NCI-H187 treated with DMSO at 0.1 percent for 48 hours (cell line): ENCODE measurements around the gene CD28.

Experiments
- DNase-seq: peaks from one replicate; lab custom pipeline; 2025; lab: John Stamatoyannopoulos, UW

CD28 gene

DNA sequence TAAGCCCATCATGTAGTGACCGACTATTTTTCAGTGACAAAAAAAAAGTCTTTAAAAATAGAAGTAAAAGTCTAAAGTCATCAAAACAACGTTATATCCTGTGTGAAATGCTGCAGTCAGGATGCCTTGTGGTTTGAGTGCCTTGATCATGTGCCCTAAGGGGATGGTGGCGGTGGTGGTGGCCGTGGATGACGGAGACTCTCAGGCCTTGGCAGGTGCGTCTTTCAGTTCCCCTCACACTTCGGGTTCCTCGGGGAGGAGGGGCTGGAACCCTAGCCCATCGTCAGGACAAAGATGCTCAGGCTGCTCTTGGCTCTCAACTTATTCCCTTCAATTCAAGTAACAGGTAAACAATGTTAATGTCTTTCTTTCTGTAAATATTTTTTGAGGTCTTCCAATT is at the start of gene CD28:
TSS of gene CD28 (plus strand) at position 237 of the 400 bp plus-strand sequence. CDS start at position 295, 58 bp downstream.
- DNase-seq, result no peak

DNA sequence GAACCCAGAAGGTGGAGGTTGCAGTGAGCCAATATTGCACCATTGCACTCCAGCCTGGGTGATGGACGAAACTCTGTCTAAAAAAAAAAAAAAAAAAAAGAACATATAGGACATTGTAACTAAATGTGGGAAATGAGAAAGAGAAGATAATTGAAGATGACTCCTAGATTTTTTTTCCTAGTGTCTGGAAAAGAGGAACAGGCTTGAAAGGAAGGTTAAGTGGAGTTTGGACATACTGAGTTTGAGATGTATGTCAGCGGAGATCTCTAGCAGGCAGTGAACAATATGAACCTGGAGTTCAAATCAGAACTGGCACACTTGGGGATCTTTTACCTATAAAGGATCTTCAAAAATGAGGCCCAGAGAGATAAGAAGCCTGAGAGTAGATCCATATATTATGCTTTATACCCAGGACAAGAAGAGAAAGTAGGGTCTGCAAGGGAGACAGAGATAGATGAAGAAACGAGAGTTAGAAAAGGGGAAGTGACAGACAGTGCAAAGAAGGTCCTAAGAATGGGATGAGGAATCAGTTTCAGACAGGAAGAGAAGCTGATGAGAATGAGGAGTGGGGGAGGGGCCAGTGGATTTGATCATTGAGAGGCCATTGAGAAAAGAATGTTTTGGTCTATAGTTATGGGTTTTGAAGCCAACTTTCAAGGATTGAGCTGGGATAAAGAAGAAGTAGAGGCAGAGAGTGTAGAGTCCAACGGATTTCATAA is 46.9 kb upstream of the CD28 start:
- DNase-seq, result no peak

DNA sequence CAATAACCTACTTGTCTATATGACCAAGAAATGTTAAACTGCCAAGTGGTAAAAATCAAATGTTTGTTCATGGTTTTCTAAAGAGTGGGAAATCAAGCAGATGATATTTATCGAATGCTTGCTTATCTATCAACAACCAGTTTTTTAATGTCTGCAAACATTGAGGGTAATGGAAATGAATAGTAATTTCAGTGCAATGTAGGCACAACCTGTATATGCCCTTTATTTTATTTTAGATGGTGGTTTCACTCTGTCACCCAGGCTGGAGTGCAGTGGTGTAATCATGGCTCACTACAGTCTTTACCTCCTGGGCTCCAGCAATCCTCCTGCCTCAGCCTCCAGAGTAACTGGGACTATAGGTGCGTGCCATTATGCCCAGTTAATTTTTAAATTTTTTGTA is 46.0 kb upstream of the CD28 start:
- no peak for DNase-seq

DNA sequence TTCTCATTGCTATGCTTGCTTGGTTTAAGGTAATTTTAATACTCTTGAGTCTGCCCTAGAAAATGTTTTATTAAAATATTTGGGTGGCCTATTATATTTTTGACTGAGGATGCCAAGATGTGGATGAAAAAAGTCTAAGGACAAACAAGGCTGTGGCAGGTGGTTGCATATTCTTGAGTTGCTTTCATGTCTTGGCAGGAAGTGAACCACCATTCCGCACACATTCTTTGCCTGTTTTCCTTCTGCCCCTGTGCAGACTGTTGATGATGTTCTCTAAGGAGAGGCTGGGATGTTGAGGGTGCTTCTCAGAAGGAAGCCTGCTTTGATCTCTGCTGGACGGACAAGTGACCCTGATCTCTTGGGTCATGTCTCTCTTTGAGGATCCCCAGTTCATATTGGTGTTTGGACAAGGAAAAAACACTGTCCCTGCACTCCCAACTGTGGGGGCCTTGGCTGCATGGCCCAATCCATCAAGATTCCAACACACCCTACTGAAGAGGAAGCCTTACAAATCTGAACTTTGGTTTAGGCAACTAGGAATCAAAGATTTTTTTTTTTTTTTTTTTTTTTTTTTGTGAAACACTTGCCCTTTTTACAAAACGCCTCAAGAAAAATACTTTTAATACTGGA is 45.0 kb upstream of the CD28 start:
- no peak for DNase-seq

DNA sequence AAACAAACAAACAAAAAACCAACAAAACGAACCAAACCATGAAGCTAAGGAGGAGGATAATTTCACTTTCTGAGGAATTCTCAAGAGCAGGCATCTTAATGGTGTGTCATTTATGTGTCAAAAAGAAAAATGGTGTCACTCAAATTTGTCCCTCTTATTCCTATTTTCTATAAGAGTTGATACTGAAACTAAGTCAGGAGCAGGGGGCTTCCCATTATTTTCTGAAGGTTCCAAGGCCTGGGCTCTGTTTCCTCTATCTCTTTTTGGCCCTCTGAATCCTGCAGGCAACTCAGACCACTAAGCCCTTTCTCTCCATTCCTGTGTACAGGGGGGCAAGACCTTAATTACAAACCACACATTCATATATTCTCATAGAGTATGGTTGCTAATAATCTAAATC is 44.0 kb upstream of the CD28 start:
- no peak for DNase-seq

DNA sequence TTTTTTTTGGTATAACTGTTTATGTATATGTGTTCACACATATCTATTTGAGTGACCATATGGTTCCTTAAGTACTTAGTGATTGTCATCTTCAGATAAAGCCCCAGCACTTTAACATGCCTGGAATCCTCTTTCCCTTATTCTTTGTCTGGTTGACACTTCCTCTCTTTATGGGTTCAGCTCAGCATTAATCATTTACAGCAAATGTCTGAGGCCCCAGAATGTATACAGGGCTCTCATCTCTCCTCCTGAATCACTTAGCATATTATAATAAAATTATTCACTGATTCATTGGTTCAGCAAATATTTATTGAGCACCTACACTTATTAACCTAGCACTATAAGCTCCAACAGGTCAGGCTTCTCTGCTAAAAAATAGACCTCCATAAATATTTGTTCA is 43.5 kb upstream of the CD28 start:
- DNase-seq, result no peak

DNA sequence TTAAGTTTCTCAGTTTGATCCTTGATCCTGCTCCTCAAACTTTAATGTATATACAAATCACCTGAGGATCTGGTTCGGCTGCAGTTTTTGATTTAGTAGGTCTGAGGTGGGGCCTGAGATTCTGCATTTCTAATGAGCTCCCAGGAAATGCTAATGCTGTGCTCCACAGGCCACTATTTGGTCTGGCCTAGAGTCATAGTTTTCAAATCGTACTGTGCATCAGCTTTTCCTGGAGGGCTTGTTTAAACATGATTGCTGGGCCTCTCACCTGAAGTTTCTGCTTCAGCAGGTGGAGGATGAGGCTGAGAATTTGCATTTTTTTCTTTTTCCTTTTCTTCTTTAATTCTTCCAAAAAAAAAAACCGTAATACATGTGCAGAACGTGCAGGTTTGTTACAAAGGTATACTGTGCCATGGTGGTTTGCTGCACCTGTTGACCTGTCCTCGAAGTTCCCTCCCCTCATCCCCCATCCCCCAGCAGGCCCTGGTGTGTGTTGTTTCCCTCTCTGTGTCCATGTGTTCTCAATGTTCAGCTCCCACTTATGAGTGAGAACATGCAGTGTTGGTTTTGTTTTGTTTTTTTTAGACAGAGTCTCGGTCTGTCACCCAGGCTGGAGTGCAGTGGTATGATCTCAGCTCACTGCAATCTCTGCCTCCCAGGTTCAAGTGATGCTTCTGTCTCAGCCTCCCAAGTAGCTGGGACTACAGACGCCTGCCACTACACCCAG is 42.2 kb upstream of the CD28 start:
- DNase-seq, result no peak

DNA sequence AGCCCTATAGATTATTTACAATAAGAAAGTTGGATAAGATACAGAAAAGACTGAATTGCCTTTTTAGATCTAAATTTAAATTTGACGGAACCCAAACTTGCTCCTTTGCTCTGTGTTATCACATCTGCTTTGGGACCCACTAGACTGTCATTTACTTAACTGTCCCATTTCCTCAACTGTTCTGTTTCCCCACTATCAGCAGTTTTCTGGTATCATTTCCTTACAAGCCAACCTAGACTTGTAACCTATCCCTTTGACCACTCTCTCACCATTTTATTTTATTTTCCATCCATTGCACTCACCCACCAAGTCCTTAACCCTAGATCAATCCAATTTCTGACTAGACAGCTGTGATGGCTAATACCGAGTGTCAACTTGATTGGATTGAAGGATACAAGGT is 38.6 kb upstream of the CD28 start:
- no peak for DNase-seq

DNA sequence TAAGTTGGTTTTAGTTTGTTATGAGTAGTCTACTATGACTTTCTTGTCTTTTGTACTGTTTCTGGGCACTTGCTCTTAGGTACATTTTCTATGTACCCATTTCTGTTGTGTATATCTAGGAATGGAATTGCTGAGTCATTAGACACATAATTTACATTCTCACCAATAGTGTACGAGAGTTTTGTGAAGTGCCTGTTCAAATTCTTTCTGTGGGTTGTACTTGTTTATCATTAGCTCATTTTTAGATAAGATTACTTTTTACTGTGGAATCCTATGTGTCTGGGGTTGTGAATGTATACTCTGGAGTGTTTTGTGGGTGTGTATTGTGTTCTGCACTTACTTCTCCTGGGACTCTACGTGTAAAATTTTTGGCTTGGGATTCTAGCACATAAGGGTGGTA is 36.6 kb upstream of the CD28 start:
- DNase-seq, result no peak

DNA sequence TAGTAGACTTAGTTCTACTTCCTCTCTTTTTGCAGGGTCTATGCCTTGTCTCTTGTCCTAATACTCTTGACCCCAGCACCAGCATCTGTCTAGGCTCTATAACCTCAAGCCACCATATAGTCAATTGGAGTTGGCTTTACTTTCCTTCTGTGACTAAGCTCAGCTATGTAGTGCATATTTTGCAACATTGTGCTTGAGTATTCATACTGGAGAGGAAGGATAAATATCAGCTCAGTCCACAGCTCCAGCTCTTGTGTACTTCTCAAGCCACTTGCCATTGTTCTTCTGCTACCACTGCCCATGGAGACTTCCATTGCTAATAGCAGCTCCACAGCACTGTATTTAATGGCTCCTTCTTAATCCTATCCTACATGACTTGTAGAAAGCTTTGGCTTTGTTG is 35.5 kb upstream of the CD28 start:
- no peak for DNase-seq

DNA sequence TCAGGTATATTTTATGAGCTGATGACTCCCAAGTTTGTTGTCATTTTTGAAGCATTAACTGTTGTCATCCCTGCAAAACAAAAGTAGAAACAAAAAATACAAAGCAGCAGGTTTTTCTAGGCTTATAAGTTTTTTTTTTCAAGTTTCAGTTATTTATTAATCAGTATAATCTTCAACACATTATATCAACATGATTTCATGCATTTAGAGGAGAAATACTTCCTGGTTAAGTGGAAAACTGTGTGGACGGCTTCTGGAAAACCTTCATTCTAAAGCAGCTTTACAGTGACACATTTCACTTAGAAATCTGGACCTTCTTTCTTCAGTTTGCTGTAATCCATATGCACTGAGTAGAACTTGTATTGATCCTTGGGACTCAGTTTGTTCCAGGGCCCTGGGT is 34.6 kb upstream of the CD28 start:
- no peak for DNase-seq

DNA sequence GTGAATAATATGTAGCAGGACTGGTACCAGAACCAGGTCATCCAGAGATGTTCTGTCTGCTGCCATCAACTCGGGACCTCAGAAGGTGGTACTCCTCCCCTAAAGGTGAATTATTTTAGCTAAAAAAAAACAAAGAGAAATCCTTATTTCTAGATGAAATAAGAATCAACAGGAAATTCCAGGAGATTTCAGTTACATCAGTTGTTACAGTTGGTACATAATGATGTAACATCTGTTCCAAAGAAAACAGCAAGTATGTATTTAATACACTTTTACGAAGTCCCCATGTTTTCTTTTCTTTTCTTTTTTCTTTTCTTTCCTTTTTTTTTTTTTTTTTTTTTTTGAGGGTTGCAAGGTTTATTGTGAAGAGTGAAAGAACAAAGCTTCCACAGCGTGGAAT is 33.6 kb upstream of the CD28 start:
- no peak for DNase-seq

DNA sequence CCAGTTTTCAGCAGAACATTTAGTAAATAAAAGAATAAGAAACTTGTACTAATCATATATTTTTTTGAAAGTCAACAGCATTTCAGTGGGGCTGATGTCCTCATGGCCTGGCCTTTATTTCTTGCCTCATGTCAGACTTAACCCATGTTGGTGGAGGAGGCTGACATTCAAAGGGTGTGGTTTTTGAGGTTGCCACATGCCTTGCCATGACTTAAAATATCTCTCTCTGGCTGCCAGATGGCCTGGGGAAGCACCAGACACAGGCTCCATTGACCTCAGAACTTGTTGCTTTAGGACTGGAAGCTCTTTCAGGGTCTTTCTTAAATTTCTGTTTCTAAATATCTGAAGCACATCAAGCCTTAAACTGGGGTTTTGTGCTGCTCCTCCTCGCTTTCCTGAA is 32.5 kb upstream of the CD28 start:
- no peak for DNase-seq

DNA sequence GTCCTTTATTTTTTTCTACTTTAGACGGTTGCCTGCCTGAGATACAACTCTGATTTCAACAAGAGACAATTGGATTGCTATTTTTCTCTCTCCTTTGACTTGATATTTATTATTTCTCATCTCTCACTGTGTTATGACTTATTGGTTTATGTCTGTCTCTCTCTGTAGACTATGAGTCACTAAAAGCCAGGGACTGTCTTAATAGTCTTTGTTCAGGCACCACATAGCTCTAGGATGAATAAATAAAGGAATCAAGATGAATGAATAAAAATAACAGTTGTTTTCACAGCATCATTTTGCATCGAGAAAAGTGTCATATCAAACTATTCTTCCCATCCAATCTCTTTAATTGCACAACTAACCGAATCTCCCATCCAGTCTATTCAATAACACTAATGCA is 31.4 kb upstream of the CD28 start:
- no peak for DNase-seq

DNA sequence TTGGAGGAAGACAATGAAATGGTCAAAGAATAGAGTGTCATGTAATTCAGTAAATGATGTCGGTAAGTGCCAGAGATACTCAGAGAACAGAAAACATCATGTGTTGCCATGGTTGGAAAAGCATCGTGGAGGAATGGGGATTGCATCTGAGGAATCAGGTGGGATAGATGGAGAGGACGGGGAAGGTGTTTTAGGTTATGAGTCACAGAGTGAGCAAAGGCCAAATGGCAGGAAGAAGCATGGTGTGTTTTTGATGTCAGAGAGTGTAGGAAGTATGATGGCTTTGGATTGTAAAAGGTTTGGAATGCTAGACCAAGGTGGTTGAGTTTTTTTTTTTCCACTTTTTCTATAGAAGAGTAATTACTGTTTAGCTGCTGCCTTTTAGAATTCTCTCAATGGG is 27.5 kb upstream of the CD28 start:
- DNase-seq, result no peak

DNA sequence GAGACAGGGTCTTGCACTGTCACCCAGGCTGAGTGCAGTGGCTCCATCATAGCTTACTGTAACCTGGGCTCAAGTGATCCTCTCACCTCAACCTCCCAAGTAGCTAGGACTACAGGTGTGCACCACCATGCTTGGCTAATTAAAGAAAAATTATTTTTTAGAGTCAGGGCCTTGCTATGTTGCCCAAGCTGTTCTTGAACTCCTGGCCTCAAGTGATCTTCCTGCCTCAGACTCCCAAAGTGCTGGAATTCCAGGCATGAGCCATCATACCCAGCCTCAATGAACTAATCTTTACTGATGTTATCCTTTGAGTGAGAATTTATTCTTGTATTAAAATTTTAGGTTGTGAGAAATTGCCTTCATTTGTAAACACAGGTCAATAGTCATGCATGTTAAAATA is 27.0 kb upstream of the CD28 start:
- no peak for DNase-seq

DNA sequence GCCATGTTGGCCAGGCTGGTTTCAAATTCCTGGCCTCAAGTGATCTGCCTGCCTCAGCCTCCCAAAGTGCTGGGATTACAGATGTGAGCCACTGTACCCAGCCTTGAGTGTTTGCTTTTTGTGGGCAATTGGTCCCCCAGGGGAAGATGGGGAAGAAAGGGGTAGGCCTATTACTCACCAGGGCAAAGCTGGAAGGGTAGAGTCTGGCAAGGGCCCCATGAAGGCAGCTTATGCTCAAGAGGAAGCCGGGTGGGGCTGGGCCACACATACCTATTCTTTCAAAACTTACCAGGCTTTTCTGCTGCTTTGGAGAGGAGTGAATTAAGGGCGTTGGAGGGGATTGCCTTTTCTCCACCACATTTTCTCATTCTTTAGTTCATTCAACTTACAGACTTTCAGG is 24.5 kb upstream of the CD28 start:
- no peak for DNase-seq

DNA sequence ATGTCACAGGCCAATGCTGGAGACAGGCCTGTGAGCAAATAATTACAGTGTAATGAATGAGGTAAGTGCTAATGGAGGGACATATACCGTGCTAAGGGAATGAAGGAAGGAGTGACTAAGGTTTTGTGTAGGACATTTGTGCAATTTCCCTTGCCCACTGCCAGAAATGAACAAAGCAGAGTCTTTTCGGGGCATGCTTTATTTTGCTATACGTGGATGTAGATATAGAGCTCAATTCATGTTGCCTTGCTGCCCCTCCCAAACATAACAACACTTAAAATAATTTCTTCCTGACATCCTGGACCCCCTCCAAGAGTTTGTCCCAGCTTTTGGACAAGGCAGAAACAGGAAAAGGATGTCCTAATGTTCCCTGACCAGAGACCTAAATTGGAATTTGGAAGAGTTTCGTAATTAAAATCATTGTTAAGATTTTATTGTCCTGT is 23.7 kb upstream of the CD28 start:
- no peak for DNase-seq

DNA sequence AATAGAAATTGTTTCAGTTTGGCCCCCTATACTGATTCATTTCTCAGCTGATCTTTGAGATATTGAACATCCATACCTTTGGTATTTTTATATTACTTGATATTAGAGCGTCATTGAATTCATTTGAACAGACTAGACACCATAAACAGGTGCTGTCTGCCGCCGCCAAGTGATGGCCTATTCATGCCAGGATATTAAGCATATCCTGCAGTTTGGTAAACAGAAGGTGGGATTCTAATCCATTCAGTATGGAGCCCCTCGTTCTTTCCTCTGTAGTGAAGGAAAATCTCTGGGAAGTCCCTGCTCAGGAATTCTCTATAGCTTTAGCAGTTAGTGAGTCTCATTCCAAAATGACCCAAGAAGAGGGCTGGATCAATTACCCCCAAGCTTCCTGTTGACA is 23.0 kb upstream of the CD28 start:
- DNase-seq, result no peak

DNA sequence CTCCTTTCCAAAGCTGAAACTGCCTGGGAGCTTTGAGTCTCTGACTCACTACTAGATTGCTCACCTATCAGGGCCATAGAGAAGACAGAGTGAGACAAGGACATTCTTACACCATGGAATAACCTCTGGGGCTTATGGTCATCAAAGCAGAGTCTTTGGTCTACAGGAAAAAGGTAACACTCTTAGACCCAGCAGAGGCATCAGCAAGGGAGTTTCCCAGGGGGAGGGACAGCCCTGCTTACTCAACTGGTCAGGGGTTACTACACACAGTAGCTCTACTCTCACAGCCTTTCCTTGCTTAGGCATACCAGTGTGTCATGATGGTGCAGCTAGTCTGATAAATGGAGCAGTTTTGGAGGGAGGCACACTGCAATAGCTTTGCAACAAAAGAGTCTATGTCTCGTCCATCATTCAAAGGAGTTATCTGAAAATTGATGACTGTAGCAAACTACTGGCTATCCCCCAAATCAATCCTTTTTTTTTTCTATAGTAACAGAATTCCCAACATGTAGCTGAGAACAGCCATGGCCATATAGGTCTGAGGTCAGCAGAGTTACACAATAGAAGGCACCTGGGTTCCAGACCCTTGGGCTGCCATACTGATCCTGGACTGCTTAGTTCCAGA is 22.4 kb upstream of the CD28 start:
- no peak for DNase-seq

DNA sequence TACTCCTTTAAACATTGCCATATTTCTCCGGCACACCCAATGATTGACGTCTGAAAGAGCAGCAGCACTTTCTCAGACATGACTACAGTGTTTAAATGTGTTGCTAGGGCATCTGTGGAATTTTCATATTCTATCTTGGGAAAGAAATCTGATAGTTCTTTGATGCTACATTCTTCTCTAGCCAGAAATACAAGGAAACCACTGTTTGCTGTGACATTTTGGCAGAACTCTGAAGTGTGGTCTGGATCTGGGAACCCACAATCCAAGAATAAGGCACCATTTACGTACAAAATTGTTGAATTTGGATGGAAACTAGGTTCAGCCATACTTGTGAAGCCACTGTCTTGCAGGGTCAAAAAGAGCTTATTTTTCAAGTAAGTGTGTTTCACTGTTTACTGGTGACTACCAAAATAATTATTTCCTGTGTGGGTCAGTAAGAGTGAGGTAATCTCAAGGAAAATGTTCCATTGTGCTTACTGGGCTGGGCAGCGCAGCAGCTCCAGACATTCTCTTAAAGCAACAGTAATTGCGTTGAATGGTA is 21.3 kb upstream of the CD28 start:
- no peak for DNase-seq

DNA sequence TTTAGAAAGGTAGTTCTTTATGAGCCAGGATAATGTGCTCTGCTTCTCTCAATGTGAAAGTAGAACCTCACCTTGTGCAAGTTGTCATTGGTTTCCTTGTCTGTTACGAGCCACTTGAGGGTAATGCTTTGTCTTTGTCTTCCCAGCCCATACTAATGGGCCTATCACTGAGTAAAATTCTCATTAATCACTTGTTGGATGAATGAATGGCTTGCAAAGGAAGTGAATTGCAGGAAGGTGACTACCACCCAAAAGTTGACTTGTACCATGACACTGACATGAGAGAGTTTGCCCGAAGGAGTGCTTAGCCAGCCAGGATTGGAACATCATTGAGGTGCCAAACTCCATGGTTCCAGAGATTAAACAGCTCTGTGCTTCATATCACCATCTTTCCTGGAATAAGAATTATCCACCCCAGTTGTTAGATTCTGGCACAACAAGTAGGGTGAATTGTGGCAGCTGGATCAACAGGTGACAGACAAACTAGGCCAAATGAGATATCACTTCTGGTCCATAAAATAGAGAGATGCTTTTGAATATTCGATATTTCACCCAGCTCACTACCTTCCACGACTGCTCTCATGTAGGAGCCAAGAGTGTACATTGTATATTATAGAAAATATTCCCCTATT is 20.5 kb upstream of the CD28 start:
- DNase-seq, result no peak
